Endothelial cell (in vitro differentiated cells): ENCODE measurements around the gene FMN2. TPM values are rescaled to one million over a fixed set of nuclear protein-coding genes. Genes with fewer than 3 reads are reported as not detected.
A peak's percentile ranks its signal among the peaks of the same experiment; 100 is the strongest.

Experiments used
- DNase-seq: peaks from one replicate; pipeline ENCODE4 v3.0.0; 2021; ENCODE audit warnings: low spot score
- H3K27ac Mint-ChIP-seq: one replicate; pipeline ENCODE4 v1.8.0; 2021; ENCODE audit warnings: mixed read lengths, inconsistent platforms; ENCODE audit not compliant: unreplicated experiment
- H3K27me3 Mint-ChIP-seq: one replicate; pipeline ENCODE4 v1.8.0; 2021; ENCODE audit warnings: mild to moderate bottlenecking, moderate library complexity, mixed read lengths, inconsistent platforms; ENCODE audit not compliant: unreplicated experiment
- H3K36me3 Mint-ChIP-seq: one replicate; pipeline ENCODE4 v1.8.0; 2021; ENCODE audit warnings: mild to moderate bottlenecking, low read depth, mixed read lengths, inconsistent platforms; ENCODE audit not compliant: unreplicated experiment
- H3K4me1 Mint-ChIP-seq: one replicate; pipeline ENCODE4 v1.8.0; 2021; ENCODE audit warnings: mild to moderate bottlenecking, mixed read lengths, inconsistent platforms; ENCODE audit not compliant: unreplicated experiment
- H3K4me3 Mint-ChIP-seq: one replicate; pipeline ENCODE4 v1.8.0; 2021; ENCODE audit warnings: mild to moderate bottlenecking, mixed read lengths, inconsistent platforms; ENCODE audit not compliant: unreplicated experiment
- H3K9me3 Mint-ChIP-seq: one replicate; pipeline ENCODE4 v1.8.0; 2021; ENCODE audit warnings: mixed read lengths, inconsistent platforms; ENCODE audit not compliant: unreplicated experiment
- CTCF ChIP-seq: fragments of 200-600 bp; sonication (generic); IDR thresholded peaks from one replicate; pipeline ENCODE4 v1.5.0; 2021; ENCODE audit warnings: antibody characterized with exemption; ENCODE audit not compliant: unreplicated experiment
- total RNA-seq: library from RNA; stranded (reverse); fragmentation: NEBNext Ultra II Directional; extraction: Animal tissue kit (Norgen Biotek cat#: 25700); gene quantifications from one replicate; pipeline ENCODE4 v1.2.1, GENCODE V29; 2021; ENCODE audit not compliant: unreplicated experiment

Gene FMN2
- total RNA-seq, 1 donor from 2014 or later, result 2.6 TPM

- H3K27ac Mint-ChIP-seq, result peak overlapping the region; percentile 1
- TF ChIP-seq CTCF, result no peak
Measured at GRCh38 chr1:240350910-240351331, 259.2 kb downstream of the FMN2 start.

GRCh38 chr1:240351690-240352089 lies 260.0 kb downstream of the FMN2 start:
- no peak for TF ChIP-seq CTCF
- H3K36me3 Mint-ChIP-seq, result no peaks in the 10 kb centered on the region
- no peak for DNase-seq
- H3K4me1 Mint-ChIP-seq, result peaks cover 9% of the 10 kb centered on the region
- H3K27ac Mint-ChIP-seq, result no peak overlapping the region
- no peaks in the 10 kb centered on the region for H3K9me3 Mint-ChIP-seq
- no peaks in the 10 kb centered on the region for H3K27me3 Mint-ChIP-seq
- H3K4me3 Mint-ChIP-seq, result no peak overlapping the region

More at GRCh38 chr1:240350910-240351331, 259.2 kb downstream of the FMN2 start:
- Mint-ChIP-seq H3K27me3 (no peaks in the 10 kb centered on the region), H3K36me3 (no peaks in the 10 kb centered on the region), H3K4me3 (no peak overlapping the region), H3K9me3 (no peaks in the 10 kb centered on the region), H3K4me1 (peaks cover 9% of the 10 kb centered on the region)
- no peak for DNase-seq

GRCh38 chr1:240352769-240353168 lies 261.1 kb downstream of the FMN2 start:
- Mint-ChIP-seq H3K4me3 (no peak overlapping the region), H3K27ac (peak overlapping the region; percentile 0), H3K27me3 (no peaks in the 10 kb centered on the region), H3K9me3 (no peaks in the 10 kb centered on the region), H3K36me3 (no peaks in the 10 kb centered on the region), H3K4me1 (peaks cover 9% of the 10 kb centered on the region)
- no peak for DNase-seq
- TF ChIP-seq CTCF, result no peak

- no peak for TF ChIP-seq CTCF
- Mint-ChIP-seq H3K9me3 (no peaks in the 10 kb centered on the region), H3K4me1 (peaks cover 9% of the 10 kb centered on the region), H3K27ac (no peak overlapping the region), H3K36me3 (no peaks in the 10 kb centered on the region), H3K4me3 (no peak overlapping the region), H3K27me3 (no peaks in the 10 kb centered on the region)
- DNase-seq, result no peak
Measured at GRCh38 chr1:240356568-240356967, 264.9 kb downstream of the FMN2 start.

- H3K4me1 Mint-ChIP-seq, result no peaks in the 10 kb centered on the region
- H3K4me3 Mint-ChIP-seq, result no peak overlapping the region
- H3K9me3 Mint-ChIP-seq, result no peaks in the 10 kb centered on the region
- H3K36me3 Mint-ChIP-seq, result no peaks in the 10 kb centered on the region
- no peak for DNase-seq
- H3K27ac Mint-ChIP-seq, result no peak overlapping the region
- no peaks in the 10 kb centered on the region for H3K27me3 Mint-ChIP-seq
- TF ChIP-seq CTCF, result no peak
Measured at GRCh38 chr1:240362046-240362445, 270.4 kb downstream of the FMN2 start.
